Hepatocyte (in vitro differentiated cells): ENCODE results near the gene CHSY1. TPM values are rescaled to one million over a fixed set of nuclear protein-coding genes. Genes with fewer than 3 reads are reported as not detected.

Experiments used
- DNase-seq: peaks from one replicate; pipeline ENCODE4 v3.0.0-alpha.2; 2016; ENCODE audit warnings: low spot score
- H2AFZ ChIP-seq: fragments of 200-600 bp; sonication (generic); 2 replicates; pipeline ENCODE4 v1.6.0; 2016; ENCODE audit warnings: antibody characterized with exemption, mild to moderate bottlenecking
- H3K27ac ChIP-seq: fragments of 200-600 bp; sonication (generic); 2 replicates; pipeline ENCODE4 v1.5.1; 2016; ENCODE audit warnings: mild to moderate bottlenecking
- H3K27me3 ChIP-seq: fragments of 200-600 bp; sonication (generic); 2 replicates; pipeline ENCODE4 v1.6.1; 2016
- H3K36me3 ChIP-seq: fragments of 200-600 bp; sonication (generic); replicated peaks from 2 replicates; pipeline ENCODE4 v1.5.1; 2016; ENCODE audit warnings: low read depth; ENCODE audit not compliant: insufficient read depth
- H3K4me1 ChIP-seq: fragments of 200-600 bp; sonication (generic); 2 replicates; pipeline ENCODE4 v1.5.1; 2016; ENCODE audit warnings: mild to moderate bottlenecking, moderate library complexity; ENCODE audit not compliant: insufficient read depth
- H3K4me2 ChIP-seq: fragments of 200-600 bp; sonication (generic); 2 replicates; pipeline ENCODE4 v1.6.0; 2016
- H3K4me3 ChIP-seq: fragments of 200-600 bp; sonication (generic); 2 replicates; pipeline ENCODE4 v1.5.1; 2016; ENCODE audit warnings: mild to moderate bottlenecking
- H3K79me2 ChIP-seq: fragments of 200-600 bp; sonication (generic); 2 replicates; pipeline ENCODE4 v1.6.0; 2017; ENCODE audit warnings: mild to moderate bottlenecking
- H3K9me2 ChIP-seq: fragments of 200-600 bp; sonication (generic); replicated peaks from 2 replicates; pipeline ENCODE4 v1.6.0; 2017; ENCODE audit warnings: mild to moderate bottlenecking; ENCODE audit not compliant: insufficient read depth
- H3K9me3 ChIP-seq: fragments of 200-600 bp; sonication (generic); 2 replicates; pipeline ENCODE4 v1.5.1; 2016; ENCODE audit warnings: low read depth, mild to moderate bottlenecking
- H4K20me1 ChIP-seq: fragments of 200-600 bp; sonication (generic); 2 replicates; pipeline ENCODE4 v1.6.0; 2016; ENCODE audit warnings: mild to moderate bottlenecking; ENCODE audit not compliant: insufficient read depth, poor library complexity, severe bottlenecking
- EZH2 ChIP-seq: fragments of 200-600 bp; sonication (generic); IDR thresholded peaks from 2 replicates; pipeline ENCODE4 v1.6.1; 2016; ENCODE audit warnings: antibody characterized with exemption, mild to moderate bottlenecking, borderline replicate concordance
- EZH2phosphoT487 ChIP-seq: fragments of 200-600 bp; sonication (generic); IDR thresholded peaks from one replicate; pipeline ENCODE4 v1.6.1; 2018; ENCODE audit warnings: antibody characterized with exemption, mild to moderate bottlenecking, low read depth, moderate library complexity; ENCODE audit not compliant: unreplicated experiment, severe bottlenecking
- WGBS: methylation state at CpG from one replicate; pipeline ENCODE4 v1.1.6; 2016; ENCODE audit warnings: low lambda C conversion rate; ENCODE audit errors: missing lambda C conversion rate; 5-methylcytosine and 5-hydroxymethylcytosine counted together
- polyA plus RNA-seq: library from polyadenylated mRNA; unstranded; fragments of >200 nt; fragmentation: Nextera tagmentation; extraction: Ambion mirVana; gene quantifications from 2 replicates; pipeline ENCODE4 v1.2.1, GENCODE V29; 2016
- total RNA-seq: library from RNA; depleted of rRNA; stranded (reverse); fragments of >200 nt; gene quantifications from 2 replicates; pipeline ENCODE4 v1.2.3, GENCODE V29; 2014
- TF ChIP-seq, protein P1 (sequence below): fragments of 200-600 bp; sonication (generic); IDR thresholded peaks from 2 replicates; pipeline ENCODE4 v1.5.1; 2016; ENCODE audit warnings: antibody characterized with exemption, mild to moderate bottlenecking; ENCODE audit not compliant: poor library complexity

The CHSY1 gene
- total and polyA plus RNA-seq, 2 experiments from 2014 or later: 22.5 to 27.8 TPM

- Histone ChIP-seq H3K9me3 (no peaks in the 10 kb centered on the region), H3K36me3 (no peaks in the 10 kb centered on the region), H3K79me2 (peaks cover 100% of the 10 kb centered on the region), H2AFZ (no peak overlapping the region), H3K9me2 (no peaks in the 10 kb centered on the region), H4K20me1 (peaks cover 45% of the 10 kb centered on the region), H3K4me3 (no peak overlapping the region), H3K27me3 (no peaks in the 10 kb centered on the region), H3K27ac (no peak overlapping the region), H3K4me2 (no peak overlapping the region), H3K4me1 (peaks cover 20% of the 10 kb centered on the region)
- TF ChIP-seq EZH2 (no peak), EZH2phosphoT487 (no peak)
- TF ChIP-seq, protein P1, sequence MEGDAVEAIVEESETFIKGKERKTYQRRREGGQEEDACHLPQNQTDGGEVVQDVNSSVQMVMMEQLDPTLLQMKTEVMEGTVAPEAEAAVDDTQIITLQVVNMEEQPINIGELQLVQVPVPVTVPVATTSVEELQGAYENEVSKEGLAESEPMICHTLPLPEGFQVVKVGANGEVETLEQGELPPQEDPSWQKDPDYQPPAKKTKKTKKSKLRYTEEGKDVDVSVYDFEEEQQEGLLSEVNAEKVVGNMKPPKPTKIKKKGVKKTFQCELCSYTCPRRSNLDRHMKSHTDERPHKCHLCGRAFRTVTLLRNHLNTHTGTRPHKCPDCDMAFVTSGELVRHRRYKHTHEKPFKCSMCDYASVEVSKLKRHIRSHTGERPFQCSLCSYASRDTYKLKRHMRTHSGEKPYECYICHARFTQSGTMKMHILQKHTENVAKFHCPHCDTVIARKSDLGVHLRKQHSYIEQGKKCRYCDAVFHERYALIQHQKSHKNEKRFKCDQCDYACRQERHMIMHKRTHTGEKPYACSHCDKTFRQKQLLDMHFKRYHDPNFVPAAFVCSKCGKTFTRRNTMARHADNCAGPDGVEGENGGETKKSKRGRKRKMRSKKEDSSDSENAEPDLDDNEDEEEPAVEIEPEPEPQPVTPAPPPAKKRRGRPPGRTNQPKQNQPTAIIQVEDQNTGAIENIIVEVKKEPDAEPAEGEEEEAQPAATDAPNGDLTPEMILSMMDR: no peak
- no peak for DNase-seq
- 62% methylated on average over 6 of the region's 6 CpGs for WGBS
Observed at GRCh38 chr15:101239724-101240136, 12.1 kb downstream of the CHSY1 start.

- DNase-seq: no peak
- no peak overlapping the region for H3K27ac ChIP-seq
- H4K20me1 ChIP-seq: peaks cover 22% of the 10 kb centered on the region
- no peak overlapping the region for H2AFZ ChIP-seq
- H3K4me3 ChIP-seq: no peak overlapping the region
- H3K36me3 ChIP-seq: no peaks in the 10 kb centered on the region
- TF ChIP-seq EZH2 (no peak), EZH2phosphoT487 (no peak)
- TF ChIP-seq, protein P1: no peak
- no peaks in the 10 kb centered on the region for H3K27me3 ChIP-seq
- H3K9me3 ChIP-seq: no peaks in the 10 kb centered on the region
- no peaks in the 10 kb centered on the region for H3K9me2 ChIP-seq
- 97% methylated on average over 12 of the region's 12 CpGs for WGBS
- H3K4me1 ChIP-seq: peaks cover 10% of the 10 kb centered on the region
- peaks cover 100% of the 10 kb centered on the region for H3K79me2 ChIP-seq
- no peak overlapping the region for H3K4me2 ChIP-seq
Observed at GRCh38 chr15:101237251-101237650, 14.6 kb downstream of the CHSY1 start.

- peaks cover 100% of the 10 kb centered on the region for H3K79me2 ChIP-seq
- WGBS: 85% methylated on average over 5 of the region's 5 CpGs
- no peak overlapping the region for H3K4me2 ChIP-seq
- no peak overlapping the region for H3K27ac ChIP-seq
- H2AFZ ChIP-seq: no peak overlapping the region
- H3K9me2 ChIP-seq: no peaks in the 10 kb centered on the region
- DNase-seq: no peak
- H3K9me3 ChIP-seq: peaks cover 1% of the 10 kb centered on the region
- no peak for TF ChIP-seq EZH2
- no peak for TF ChIP-seq EZH2phosphoT487
- TF ChIP-seq, protein P1: no peak
- peaks cover 7% of the 10 kb centered on the region for H4K20me1 ChIP-seq
- no peaks in the 10 kb centered on the region for H3K36me3 ChIP-seq
- H3K4me1 ChIP-seq: peaks cover 2% of the 10 kb centered on the region
- no peaks in the 10 kb centered on the region for H3K27me3 ChIP-seq
- H3K4me3 ChIP-seq: no peak overlapping the region
Observed at GRCh38 chr15:101233651-101234280, 18.1 kb downstream of the CHSY1 start.
